ENCODE results near the gene FBRSL1.

Gene FBRSL1

DNA sequence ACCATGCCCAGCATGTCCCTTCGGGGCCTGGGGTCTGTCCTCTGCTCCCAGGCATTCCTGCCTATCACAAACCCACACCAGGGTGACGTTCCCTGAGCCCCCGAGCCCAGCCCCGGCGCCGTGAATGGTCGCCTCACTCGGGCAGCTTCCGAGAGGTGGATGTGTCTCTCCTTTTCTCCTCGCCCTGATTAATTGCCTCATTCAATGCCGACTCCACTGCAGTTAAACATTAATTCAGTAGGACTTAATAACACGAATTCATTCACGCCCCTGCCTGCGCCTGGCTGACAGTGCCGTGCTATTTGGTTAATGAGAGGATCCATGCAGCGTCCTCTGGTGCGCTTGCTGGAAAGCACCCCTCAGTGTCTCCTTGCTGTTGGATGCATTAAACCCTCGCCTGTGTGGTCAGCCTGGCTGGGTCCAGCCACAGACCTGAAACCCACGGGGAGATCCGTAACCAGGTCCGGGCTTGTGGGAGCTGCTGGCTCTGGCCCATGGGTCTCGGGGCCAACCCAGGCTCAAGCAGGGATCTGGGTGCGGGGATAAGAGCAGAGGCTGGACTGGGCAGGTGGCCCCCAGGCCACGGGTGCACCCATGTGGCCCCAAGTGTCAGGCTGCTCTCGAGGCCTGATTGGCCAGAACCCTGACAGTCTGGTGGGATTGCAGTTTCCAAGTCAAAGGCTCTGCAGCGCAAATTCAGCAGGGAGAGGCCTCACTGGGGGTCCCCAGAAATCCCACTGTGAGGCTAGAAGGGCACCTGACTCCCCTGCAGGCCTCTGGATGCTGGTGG is 55.4 kb downstream of the FBRSL1 start:
- no peak for DNase-seq

DNA sequence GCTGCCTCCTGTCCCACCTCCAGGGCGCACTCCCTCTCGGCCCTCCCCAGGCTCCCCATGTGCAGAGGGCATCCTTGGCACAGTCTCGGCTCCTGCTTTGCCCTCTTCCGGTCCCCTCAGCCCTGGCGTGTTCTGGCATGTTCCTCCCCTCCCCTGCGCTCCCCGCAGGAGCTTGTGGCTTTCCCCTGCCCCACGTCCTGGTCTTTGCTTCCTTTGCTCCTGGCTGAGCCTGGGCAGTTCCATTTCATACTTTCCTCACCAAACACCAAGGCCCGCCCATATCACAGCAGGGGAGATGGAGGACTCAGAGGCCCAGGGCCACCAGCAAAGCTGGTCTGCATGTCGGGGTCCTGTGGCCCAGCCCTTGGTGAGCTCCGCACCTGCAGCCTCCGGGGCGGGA is 56.0 kb downstream of the FBRSL1 start:
- DNase-seq: no peak

DNA sequence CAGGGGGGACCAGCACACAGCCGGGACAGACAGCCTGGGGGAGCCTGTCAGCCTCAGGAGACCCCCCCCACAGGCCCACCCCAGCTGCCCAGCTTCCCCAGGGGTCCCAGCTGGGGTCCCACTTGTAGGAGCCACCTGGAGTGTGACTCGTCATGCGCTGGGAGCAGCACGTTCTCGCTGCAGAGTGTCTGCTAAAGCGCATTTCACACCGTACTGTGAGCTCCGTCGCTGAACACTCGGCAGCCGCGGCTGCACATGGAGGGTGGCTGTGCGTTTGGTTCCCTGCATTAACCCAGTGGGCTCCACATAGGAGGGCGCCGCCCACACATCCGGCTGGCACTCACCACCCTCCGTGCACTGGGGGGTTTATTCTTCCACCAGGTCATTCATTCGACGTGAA is 56.7 kb downstream of the FBRSL1 start:
- no peak for DNase-seq

DNA sequence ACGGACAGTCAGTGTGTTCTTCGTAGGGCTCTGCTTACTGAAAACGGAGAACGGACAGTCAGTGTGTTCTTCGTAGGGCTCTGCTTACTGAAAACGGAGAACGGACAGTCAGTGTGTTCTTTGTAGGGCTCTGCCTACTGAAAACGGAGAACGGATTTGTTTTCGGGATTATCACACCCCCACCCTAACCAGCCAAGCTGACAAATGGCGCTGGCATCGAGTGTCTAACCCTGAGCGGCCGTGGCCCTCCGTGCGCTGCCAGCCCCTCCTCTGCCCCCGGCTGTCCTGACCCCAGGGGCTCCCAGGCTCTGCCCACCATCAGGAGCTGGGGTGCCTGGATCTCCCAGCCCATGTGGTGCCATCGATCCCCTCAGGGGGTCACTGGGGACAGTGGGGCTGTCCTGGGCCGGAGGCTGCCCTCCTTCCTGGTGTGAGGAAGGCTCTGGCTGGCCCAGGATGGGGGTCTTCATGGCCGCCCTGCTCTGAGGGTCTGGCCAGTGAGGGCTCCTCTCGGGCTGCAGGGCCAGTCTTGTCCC is 57.3 kb downstream of the FBRSL1 start:
- DNase-seq: no peak

DNA sequence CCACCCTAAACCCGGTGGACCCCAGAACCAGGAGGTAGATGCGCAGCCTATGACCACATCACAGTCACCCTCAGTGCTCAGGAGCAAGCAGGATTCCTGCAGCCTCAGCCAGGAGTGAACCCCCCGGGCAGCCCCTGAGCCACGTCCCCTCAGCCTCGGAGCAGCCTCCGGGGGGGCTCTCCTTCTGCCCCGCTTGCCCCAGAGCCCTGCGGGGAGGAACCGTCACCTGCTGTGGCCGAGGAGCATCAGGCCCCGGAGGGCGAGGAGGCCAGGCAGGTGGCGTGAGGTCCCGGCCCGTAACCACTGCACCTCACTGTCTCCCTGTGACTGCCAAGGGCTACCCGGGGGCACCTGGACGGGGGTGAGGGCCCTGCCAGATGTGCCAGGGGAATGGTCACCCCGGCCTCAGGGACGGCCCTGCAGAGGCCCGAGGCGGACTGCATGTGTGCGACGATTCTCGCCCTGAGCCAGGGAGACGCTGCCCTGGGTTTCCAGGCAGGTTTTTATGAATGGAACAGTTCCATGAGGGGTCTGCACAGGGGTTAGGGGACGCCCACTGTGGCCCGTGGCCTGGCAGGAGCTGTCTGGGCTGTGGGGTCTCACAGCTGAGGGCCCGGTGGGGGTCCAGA is 58.6 kb downstream of the FBRSL1 start:
- no peak for DNase-seq

DNA sequence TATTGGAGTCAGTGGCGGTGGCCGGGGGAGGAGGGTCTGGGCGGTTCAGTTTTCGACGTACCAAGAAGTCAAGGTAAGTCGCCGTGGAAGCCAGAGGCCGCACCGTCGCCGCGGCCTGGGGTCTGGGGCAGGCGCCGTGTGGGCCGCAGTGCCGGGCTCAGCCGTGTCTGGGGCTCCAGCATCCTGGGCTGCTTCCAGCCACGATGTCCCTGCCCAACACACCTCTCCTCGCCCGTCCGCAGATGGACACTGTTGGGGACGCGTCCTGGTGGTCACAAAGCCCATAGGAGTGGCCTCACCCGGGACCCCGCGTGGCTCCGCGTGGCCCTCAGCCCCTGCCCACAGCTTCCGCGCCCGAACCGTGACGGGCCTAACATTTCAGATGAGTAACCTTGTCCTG is 59.1 kb downstream of the FBRSL1 start:
- DNase-seq: no peak

DNA sequence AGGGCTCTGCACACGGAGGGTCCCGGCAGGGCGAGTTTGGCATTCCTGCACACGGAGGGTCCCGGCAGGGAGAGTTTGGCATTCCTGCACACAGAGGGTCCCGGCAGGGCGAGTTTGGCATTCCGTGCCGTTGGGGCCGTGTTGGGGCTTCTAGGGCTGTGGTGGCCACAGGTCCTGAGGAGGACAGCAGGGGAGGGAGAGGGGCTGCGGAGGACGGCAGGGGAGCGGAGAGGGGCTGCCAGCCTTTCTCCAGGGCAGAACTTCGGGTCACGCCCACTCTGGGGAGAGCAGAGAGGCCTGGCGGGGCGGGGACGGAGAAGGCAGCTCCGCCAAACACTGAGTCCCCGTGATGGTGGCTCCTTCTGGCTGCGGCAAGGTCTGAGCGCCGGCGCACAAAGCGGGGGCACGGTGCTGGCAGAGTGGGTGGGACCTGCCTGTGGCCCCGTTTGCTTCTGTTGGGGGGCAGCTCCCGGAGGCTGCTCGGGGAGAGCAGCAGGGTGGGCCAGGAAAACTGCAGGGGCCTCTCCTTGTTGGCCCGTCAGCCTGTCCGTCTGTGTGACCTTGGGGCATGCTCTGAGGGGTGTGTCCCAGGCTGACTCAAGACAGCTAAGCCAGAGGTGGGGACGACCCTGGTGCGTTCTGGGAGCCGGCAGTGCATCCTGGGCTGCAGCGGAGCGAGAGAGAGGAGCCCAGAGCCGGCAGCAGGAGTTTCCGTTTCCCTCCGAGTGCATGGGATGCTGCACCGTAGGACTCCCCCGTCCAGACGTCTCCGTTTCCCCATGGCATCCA is 60.3 kb downstream of the FBRSL1 start:
- DNase-seq: peak; percentile 44

DNA sequence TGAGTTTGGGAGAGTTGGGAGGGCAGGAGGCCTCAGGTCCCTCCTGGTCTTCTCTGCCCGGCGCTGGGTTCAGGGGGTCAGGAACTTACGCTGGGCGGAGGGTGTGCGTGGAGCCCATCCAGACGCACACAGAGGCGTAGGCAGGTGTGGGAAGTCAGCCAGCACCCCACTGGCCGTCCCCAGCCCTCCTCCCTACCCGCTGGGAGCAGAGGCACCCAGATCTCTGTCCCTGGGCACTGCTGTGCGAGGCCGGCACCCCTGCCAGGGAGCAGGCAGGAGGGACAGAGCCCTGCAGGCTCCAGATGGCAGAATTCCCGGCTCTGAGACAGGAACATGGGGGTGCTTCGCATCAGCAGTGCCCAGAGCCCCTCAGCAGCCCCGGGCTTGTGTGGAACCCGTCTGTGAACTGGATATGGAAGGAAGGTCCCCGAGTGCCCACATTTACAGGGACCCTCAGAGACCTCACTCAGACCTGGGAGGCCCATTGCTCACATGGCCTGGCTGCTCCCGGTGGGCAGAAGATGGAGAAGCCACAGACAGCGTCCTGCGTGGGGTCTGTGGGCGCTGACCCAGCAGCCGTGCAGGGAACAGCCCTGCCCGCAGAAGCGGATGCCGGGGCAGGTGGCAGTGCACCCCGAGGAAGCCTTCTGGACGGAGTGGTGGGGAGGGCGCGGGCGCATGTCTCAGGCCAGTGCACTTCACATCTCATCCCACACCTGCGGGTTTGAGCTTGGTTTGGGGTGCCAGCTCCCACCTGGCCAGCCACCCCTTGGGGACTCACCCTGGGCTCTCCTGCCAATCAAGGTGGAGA is 61.1 kb downstream of the FBRSL1 start:
- no peak for DNase-seq

DNA sequence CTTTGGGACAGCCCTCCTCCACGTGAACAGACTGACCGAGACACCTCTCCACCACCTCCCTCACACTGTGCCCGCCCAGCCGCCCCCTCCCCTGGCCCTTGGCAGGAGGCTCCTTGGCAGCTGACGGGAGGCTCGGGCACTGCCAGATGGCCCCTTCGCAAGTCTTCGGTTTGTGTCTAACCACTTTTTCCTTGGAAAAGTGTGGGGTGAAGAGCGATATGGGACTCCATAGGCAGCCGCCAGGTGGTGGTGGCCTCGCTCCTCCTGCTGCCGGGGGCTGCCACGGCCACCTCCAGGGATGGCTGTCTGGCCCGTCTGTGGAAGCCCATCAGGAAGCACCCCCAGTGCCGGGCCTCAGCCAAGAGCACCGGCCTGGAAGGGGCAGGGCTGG is 61.7 kb downstream of the FBRSL1 start:
- no peak for DNase-seq

DNA sequence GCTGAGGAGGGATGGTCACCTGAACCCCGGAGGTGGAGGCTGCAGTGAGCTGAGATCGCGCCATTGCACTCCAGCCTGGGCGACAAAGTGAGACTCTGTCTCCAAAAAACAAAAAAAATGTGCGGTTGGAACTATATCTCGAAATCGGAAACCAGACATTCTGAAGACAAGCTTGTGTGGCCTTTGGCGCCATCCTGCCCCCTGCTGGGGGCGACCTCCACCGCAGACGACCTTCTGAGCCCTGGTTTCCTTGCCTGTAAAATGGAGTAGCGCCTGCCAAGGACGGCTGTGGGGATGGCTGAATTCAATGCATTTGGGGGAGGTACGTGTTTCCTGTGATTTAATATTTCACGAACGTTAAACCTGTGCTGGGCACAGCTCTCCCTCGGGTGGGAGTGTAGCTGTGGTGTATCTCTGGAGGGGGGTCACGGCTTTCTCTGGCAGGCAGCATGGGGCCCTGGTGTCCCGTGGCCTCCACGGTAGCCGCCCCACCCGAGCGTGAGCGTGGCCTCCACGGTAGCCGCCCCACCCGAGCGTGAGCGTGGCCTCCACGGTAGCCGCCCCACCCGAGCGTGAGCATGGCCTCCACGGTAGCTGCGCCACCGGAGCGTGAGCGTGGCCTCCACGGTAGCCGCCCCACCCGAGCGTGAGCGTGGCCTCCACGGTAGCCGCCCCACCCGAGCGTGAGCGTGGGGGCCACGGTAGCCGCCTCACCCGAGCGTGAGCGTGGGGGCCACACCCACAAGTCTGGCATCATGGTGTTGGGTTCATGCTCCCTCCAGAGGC is 65.1 kb downstream of the FBRSL1 start:
- DNase-seq: no peak

DNA sequence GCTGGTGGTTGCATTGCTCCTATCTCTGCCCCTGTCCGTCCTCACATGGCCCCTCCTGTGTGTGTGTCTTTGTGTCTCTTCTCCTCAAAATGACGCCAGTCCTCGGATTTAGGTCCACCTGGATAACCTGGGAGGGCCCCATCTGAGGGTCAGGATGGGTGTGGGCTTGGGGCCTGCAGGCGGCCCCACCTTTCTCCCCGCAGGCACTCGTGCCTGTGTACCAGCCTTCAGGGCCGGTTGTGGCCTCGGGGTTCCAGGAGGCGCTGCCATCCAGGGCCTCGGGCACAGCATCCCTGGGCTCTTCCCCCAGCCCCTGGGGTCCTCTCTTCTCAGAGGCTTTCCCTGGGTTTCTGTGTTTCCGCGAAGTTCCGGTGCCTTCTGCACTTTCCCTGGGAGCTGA is 65.7 kb downstream of the FBRSL1 start:
- no peak for DNase-seq

DNA sequence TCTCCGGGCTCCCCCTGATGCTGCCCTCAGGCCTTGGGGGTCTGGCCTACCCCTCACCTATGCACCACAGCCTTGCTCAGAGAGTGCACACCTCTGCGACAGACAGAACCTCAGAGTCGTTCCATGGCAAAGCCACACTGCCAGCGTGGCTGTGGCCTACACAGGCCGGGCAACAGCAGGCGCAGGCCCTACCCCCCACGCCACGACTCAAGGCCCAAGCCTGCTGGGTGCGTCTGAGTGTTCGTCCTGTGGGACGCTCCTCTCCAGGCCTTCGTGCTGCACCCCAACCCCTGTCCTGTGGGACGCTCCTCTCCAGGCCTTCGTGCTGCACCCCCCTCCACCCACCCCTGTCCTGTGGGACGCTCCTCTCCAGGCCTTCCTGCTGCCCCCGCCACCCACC is 66.3 kb downstream of the FBRSL1 start:
- DNase-seq: no peak

DNA sequence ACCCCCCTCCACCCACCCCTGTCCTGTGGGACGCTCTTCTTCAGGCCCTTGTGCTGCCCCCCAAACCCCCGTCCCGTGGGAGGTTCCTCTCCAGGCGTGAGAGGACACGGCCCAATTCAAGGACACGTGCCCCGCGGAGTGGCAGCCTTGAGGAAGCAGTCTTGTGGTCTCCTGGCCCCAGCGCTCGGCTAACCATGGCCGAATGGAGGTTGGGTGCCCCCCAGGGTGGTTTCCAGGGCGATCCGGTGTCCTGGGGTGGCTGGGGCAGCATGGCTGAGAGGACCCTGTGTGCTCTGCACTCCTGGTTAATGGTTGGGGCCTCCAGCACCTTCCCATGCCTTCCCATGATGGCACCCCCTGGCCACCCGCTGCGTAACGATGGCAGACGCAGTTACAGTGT is 66.8 kb downstream of the FBRSL1 start:
- no peak for DNase-seq

DNA sequence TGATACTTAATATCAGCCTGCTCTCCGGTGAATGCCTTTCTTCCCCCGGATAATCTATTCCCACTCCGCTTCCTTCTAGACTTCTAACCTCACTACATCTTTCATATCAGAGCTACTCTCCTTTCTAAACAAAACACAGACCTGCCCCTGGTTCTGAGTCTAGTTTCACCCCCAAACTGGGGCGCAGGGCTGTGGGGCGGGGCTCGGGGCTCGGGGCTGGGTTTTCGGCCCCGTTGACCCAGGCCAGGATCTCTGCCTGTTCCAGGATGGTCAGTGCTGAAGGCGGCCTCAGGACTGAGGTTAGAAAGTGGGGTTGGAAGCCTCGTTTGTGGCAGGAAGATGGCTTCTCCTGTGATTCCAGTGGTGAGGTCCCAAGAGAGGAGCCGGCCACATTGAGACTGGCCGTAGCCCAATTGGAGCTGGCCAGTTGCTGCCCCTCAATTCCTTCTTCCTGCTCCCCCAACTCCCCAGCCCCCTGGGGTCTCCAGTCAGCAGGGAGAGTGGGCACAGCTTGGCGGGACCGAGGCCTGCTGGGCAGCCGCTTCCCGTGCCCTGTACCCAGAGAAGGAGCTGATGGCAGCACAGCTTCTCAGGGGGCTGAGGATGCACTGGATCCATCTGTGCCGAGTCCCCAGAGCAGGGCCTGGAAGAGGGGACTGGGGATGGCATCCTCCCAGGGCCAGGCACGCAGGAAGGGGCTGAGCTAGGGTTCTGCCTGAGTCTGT is 67.5 kb downstream of the FBRSL1 start:
- no peak for DNase-seq

DNA sequence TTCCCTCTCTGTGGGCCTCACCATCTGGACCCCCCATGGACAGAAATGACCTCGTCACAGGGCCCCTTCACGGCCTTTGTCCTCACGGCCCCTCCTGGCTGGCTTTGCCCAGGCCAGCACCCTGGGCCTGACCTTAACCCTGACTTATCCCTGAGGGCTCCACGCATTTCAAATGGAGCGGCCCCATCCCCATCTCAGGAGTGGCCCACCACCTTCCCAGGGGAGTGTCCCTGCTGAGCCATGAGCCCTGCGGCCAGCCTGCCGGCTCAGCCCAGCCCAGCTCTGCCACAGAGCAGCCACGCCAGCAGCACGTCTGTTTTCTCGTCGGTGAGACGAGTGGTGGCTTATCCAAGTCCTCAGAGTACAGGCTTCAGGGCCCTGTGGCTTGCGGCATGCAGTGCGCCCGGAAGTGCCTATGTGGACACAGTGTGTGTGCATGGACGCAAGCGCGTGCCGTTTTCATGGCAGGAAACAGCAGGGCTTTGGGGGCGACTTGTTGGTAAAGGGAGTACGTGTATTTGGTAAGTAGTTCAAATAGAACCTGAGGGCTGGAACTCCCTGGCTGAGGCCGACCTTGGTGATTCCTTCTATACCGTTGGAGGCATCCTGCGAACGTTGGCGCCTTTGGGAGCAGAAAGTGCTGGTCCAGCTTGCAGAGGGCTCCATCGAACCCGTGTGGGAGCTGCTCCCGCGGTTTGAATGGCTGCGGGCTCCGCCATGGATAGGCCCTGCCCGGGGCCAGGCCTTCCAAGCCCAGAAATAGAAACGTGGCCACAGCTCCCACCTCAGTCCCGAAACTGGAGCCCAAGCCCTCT is 68.3 kb downstream of the FBRSL1 start:
- DNase-seq: no peak

DNA sequence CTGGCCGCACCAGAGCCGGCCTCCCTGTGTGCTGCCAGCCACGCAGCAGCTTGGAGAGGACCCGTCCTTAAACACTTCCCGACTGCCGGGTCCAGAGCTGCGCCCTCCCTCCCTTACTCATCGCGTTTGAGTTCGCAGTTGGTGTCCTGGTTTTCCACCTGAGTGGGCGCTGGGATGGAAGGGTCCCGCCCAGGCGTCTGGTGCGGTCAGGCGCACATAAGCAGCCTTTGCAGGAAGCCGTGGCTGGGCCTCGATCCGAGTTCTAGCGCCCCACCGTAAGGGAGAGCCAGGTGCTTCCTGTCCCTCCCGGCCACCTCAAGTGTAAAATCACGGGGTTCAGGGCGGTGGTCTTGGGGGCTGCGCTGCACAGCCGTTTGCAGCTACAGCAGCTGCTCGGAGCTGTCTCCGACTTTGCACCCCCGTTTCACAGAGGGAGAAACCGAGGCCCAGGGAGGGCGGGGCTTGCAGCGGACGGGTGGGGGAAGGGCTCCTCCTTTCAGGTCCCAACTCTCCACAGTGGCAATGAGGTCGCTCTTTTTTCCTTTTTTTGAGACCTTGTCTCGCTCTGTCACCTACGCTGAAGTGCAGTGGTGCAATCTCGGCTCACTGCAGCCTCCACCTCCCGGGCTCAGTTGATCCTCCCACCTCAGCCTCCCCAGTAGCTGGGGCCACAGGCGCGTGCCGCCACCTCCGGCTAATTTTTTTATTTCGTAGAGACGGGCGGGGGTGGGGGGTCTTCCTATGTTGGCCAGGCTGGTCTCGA is 69.1 kb downstream of the FBRSL1 start:
- DNase-seq: no peak

DNA sequence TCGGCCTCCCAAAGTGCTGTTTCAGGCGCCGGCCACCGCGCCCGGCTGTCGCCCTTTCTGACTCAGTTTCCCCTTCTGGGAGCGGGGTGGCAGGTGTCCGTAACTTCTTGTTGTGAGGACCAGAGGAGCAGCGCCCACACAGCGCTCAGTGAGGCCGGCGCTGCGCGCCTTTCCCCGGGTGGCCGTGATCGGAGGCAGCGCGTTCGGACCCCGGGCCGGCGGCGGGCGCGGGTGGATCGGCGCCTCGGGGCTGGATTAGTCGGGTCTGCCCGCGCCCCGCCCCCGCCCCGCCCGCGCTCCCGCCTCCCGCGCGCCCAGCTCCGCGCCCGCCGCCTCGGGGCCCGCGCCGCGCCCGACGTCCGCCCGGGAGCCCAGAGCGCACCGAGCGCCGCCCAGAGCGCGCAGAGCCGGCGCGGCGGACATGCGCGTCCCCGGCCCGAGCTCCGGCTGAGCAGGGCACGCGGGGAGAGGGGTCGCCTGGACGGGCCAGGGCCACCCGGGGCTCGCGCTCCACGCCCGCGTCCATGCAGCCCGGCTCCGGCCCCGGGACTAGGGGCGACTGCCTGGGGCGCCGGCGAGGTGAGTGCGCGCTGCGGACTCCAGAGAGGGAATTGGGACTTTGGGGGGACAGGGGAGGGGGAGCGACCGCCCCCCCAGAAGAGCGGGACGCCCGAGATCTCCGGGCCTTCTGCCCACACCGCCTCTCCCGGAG is 69.9 kb downstream of the FBRSL1 start:
- peak; percentile 69 for DNase-seq

DNA sequence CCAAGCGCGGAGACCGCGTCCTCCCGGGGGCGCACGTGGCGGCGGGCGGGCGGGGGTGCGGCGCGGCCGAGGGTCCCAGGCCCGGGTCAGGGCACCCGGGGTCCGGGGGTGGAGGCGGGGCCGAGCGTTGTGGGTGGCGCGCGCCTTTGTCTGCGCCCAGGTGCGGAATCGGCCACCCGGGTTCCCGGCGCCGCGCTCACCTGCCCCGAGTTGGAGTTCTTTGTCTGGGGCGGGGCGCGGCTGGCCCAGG is 70.3 kb downstream of the FBRSL1 start:
- no peak for DNase-seq
